HG02759 (cell line): Measurements from ENCODE around the gene METTL13.

Experiments
- ATAC-seq: cut with Tn5 transposase; IDR thresholded peaks from one replicate; pipeline ENCODE4 v1.9.1; 2021; ENCODE audit warnings: mild to moderate bottlenecking, moderate library complexity; ENCODE audit not compliant: unreplicated experiment

Gene METTL13

GRCh38 chr1:171844381-171844780 lies 62.9 kb downstream of the METTL13 start:
- no peak for ATAC-seq

- no peak for ATAC-seq
These were observed 64.5 kb downstream of the METTL13 start for GRCh38 chr1:171845998-171846397.
